ENCODE measurements around the gene GTF2IRD2. TPM values are rescaled to one million over a fixed set of nuclear protein-coding genes. Genes with fewer than 3 reads are reported as not detected.
"Not testable (repeated sequence)": the region's sequence is repeated elsewhere in the genome, so short reads cannot be mapped to it uniquely, and the experiment has no call there.

The GTF2IRD2 gene
- total RNA-seq, 1 donor from 2014 or later = 19.4 TPM

DNA sequence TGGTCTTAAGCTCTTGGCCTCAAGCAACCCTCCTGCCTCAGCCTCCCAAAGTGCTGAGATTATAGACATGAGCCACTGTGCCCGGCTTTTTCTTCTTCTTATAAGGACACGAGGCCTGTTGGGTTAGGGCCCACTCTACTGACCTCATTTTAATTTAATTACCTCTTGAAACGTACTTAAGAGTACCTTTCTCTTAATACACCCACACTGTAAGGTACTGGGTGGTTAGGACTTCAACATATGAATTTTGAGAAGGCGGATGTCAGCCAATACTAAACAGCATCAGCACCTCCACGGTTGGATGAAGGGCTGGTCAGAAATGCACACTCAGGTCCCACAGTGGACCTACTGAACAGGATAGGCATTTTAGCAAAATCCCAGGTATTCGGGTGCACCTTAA, 69.7 kb downstream of the GTF2IRD2 start:
- H3K4me1 Mint-ChIP-seq; H3K27me3 Mint-ChIP-seq (ENCODE audit: low read depth); H3K27ac Mint-ChIP-seq (ENCODE audit: unreplicated experiment); H3K9me3 Mint-ChIP-seq; H3K36me3 Mint-ChIP-seq (ENCODE audit: low read depth); H3K4me3 Mint-ChIP-seq; DNase-seq (ENCODE audit: low read depth, low spot score): not testable (repeated sequence)

- not testable (repeated sequence) for H3K36me3 Mint-ChIP-seq (ENCODE audit: low read depth); H3K9me3 Mint-ChIP-seq; H3K4me3 Mint-ChIP-seq; H3K27ac Mint-ChIP-seq (ENCODE audit: unreplicated experiment); H3K27me3 Mint-ChIP-seq (ENCODE audit: low read depth); DNase-seq (ENCODE audit: low read depth, low spot score); H3K4me1 Mint-ChIP-seq
These were observed 72.4 kb downstream of the GTF2IRD2 start for GRCh38 chr7:74779053-74779452.

DNA sequence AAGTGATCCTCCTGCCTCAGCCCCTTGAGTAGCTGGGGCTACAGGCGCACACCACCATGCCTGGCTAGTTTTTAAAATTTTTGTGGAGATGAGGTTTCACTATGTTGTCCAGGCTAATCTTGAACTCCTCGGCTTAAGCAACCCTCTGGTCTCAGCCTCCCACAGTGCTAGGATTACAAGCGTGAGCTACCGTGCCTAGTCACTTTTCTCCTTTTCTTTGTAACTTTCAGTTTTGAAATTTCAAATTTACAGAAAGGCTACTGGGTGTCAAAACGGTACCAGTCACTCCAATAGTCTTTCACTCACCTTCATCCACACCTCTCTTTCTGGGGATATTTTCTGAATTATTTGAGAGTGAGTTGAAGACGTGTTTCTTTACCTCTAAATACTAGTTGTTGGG, 76.3 kb downstream of the GTF2IRD2 start:
- not testable (repeated sequence) for H3K27ac Mint-ChIP-seq (ENCODE audit: unreplicated experiment); H3K4me1 Mint-ChIP-seq; H3K9me3 Mint-ChIP-seq; DNase-seq (ENCODE audit: low read depth, low spot score); H3K36me3 Mint-ChIP-seq (ENCODE audit: low read depth); H3K4me3 Mint-ChIP-seq; H3K27me3 Mint-ChIP-seq (ENCODE audit: low read depth)

- H3K27me3 Mint-ChIP-seq (ENCODE audit: low read depth) = not testable (repeated sequence)
These were observed 77.3 kb downstream of the GTF2IRD2 start, which contains the start of gene NCF1 for GRCh38 chr7:74773760-74774750. Gene NCF1, plus strand, starts transcription at chr7:74774011. Its CDS starts 21 bp downstream, at chr7:74774032.

GRCh38 chr7:74772093-74772492, 79.3 kb downstream of the GTF2IRD2 start:
- H3K4me3 Mint-ChIP-seq; H3K36me3 Mint-ChIP-seq (ENCODE audit: low read depth); H3K27me3 Mint-ChIP-seq (ENCODE audit: low read depth); DNase-seq (ENCODE audit: low read depth, low spot score); H3K4me1 Mint-ChIP-seq; H3K9me3 Mint-ChIP-seq; H3K27ac Mint-ChIP-seq (ENCODE audit: unreplicated experiment): not testable (repeated sequence)

More at GRCh38 chr7:74773760-74774750, 77.3 kb downstream of the GTF2IRD2 start, which contains the start of gene NCF1:
- not testable (repeated sequence) for H3K36me3 Mint-ChIP-seq (ENCODE audit: low read depth); H3K27ac Mint-ChIP-seq (ENCODE audit: unreplicated experiment); H3K4me1 Mint-ChIP-seq; H3K4me3 Mint-ChIP-seq; DNase-seq (ENCODE audit: low read depth, low spot score); H3K9me3 Mint-ChIP-seq

DNA sequence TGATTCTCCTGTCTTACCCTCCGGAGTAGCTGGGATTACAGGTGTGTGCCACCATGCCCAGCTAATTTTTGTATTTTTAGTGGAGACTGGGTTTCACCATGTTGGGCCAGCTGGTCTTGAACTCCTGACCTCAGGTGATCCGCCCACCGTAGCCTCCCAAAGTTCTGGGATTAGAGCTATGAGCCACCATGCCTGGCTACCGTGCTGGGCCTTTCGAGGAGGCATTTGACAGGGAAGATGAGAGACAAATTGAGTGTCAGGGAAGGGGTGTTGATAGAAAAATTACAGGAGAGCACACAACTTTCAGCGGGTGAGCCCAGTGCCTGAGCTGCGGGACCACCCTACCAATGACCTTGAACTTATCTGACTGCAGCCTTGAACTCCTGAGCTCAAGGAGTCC, 81.3 kb downstream of the GTF2IRD2 start:
- H3K27me3 Mint-ChIP-seq (ENCODE audit: low read depth); H3K4me3 Mint-ChIP-seq; H3K36me3 Mint-ChIP-seq (ENCODE audit: low read depth); DNase-seq (ENCODE audit: low read depth, low spot score); H3K9me3 Mint-ChIP-seq; H3K4me1 Mint-ChIP-seq; H3K27ac Mint-ChIP-seq (ENCODE audit: unreplicated experiment): not testable (repeated sequence)

- H3K4me3 Mint-ChIP-seq; DNase-seq (ENCODE audit: low read depth, low spot score); H3K4me1 Mint-ChIP-seq; H3K27me3 Mint-ChIP-seq (ENCODE audit: low read depth); H3K9me3 Mint-ChIP-seq; H3K36me3 Mint-ChIP-seq (ENCODE audit: low read depth); H3K27ac Mint-ChIP-seq (ENCODE audit: unreplicated experiment): not testable (repeated sequence)
These were observed 84.4 kb downstream of the GTF2IRD2 start for GRCh38 chr7:74766991-74767390.

DNA sequence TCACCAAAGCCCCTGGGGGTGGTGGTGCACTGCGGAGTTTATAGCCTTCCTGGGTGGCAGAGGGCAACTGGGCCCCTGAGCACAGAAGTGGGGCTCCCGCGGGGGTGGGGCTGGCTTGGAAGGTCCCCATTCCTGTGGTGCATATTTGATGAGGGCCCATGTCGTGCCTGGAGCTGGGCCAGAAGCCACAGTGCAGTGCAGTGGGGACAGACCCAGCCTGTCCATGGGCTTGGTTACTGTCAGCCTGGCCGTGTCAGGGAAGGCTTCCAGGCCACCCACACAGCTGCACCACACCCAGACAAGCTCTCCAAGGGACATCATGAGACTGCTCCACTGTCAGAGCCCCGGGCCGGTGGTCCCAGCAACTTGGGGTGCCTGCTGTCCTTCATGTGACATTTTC, 84.9 kb downstream of the GTF2IRD2 start:
- H3K36me3 Mint-ChIP-seq (ENCODE audit: low read depth); H3K27ac Mint-ChIP-seq (ENCODE audit: unreplicated experiment); H3K4me3 Mint-ChIP-seq; H3K9me3 Mint-ChIP-seq; H3K4me1 Mint-ChIP-seq; DNase-seq (ENCODE audit: low read depth, low spot score); H3K27me3 Mint-ChIP-seq (ENCODE audit: low read depth): not testable (repeated sequence)

GRCh38 chr7:74765205-74765918, 86.0 kb downstream of the GTF2IRD2 start:
- not testable (repeated sequence) for H3K36me3 Mint-ChIP-seq (ENCODE audit: low read depth); H3K4me1 Mint-ChIP-seq; H3K9me3 Mint-ChIP-seq; H3K4me3 Mint-ChIP-seq; DNase-seq (ENCODE audit: low read depth, low spot score); H3K27ac Mint-ChIP-seq (ENCODE audit: unreplicated experiment); H3K27me3 Mint-ChIP-seq (ENCODE audit: low read depth)

DNA sequence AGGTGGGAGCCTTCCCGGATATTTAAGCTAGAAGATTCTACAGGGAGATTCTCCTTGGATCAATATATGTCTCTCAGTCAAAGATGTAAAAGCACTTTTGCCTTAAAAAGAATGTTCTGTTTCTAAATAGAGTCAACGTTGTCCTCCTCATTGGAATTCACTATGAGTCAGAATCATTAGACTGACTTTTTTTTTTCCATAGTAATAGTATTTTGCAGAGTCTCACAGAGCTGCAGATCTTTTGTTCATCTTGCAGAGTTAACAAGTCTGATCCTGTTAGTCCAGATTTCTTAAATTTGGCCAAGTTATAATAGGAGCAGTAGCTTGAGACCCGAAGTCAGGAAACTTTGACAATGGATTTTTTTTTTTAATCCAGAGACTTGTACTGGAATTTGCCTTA, 92.4 kb downstream of the GTF2IRD2 start:
- H3K4me3 Mint-ChIP-seq; H3K36me3 Mint-ChIP-seq (ENCODE audit: low read depth); H3K27ac Mint-ChIP-seq (ENCODE audit: unreplicated experiment); H3K27me3 Mint-ChIP-seq (ENCODE audit: low read depth); H3K4me1 Mint-ChIP-seq; H3K9me3 Mint-ChIP-seq; DNase-seq (ENCODE audit: low read depth, low spot score): not testable (repeated sequence)

DNA sequence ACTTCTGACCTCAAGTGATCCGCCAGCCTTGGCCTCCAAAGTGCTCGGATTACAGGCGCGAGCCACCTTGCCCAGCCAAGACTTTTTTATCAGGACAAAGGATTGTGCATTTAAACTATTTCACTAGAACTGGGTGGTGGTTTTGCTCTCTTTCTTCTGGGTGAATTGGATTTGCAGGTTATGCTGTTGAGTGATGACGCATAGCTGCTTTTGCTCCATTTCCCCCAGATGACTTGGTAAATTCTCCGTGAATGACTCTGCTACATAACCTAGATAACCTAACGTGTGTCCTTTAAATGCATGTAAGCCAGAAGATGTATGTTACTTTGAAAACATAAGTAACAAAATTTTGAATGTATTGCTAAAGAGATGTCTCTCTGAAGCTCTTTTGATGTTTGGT, 93.1 kb downstream of the GTF2IRD2 start:
- not testable (repeated sequence) for H3K27ac Mint-ChIP-seq (ENCODE audit: unreplicated experiment); H3K27me3 Mint-ChIP-seq (ENCODE audit: low read depth); H3K9me3 Mint-ChIP-seq; DNase-seq (ENCODE audit: low read depth, low spot score); H3K4me1 Mint-ChIP-seq; H3K36me3 Mint-ChIP-seq (ENCODE audit: low read depth); H3K4me3 Mint-ChIP-seq

GRCh38 chr7:74756673-74757072, 94.7 kb downstream of the GTF2IRD2 start:
- H3K27ac Mint-ChIP-seq (ENCODE audit: unreplicated experiment); DNase-seq (ENCODE audit: low read depth, low spot score); H3K4me1 Mint-ChIP-seq; H3K36me3 Mint-ChIP-seq (ENCODE audit: low read depth); H3K27me3 Mint-ChIP-seq (ENCODE audit: low read depth); H3K9me3 Mint-ChIP-seq; H3K4me3 Mint-ChIP-seq: not testable (repeated sequence)

- not testable (repeated sequence) for H3K4me3 Mint-ChIP-seq; DNase-seq (ENCODE audit: low read depth, low spot score); H3K9me3 Mint-ChIP-seq; H3K27ac Mint-ChIP-seq (ENCODE audit: unreplicated experiment); H3K27me3 Mint-ChIP-seq (ENCODE audit: low read depth); H3K36me3 Mint-ChIP-seq (ENCODE audit: low read depth); H3K4me1 Mint-ChIP-seq
These were observed 97.4 kb downstream of the GTF2IRD2 start for GRCh38 chr7:74753921-74754482.

Data from neural crest cell (in vitro differentiated cells).